GM21737 (cell line): ENCODE results near the gene HS6ST2.
"Not testable (repeated sequence)": the region's sequence is repeated elsewhere in the genome, so short reads cannot be mapped to it uniquely, and the experiment has no call there.

Experiments used
- ATAC-seq: cut with Tn5 transposase; IDR thresholded peaks from one replicate; pipeline ENCODE4 v1.9.1; 2021; ENCODE audit warnings: mild to moderate bottlenecking, moderate library complexity; ENCODE audit not compliant: unreplicated experiment

HS6ST2 gene

DNA sequence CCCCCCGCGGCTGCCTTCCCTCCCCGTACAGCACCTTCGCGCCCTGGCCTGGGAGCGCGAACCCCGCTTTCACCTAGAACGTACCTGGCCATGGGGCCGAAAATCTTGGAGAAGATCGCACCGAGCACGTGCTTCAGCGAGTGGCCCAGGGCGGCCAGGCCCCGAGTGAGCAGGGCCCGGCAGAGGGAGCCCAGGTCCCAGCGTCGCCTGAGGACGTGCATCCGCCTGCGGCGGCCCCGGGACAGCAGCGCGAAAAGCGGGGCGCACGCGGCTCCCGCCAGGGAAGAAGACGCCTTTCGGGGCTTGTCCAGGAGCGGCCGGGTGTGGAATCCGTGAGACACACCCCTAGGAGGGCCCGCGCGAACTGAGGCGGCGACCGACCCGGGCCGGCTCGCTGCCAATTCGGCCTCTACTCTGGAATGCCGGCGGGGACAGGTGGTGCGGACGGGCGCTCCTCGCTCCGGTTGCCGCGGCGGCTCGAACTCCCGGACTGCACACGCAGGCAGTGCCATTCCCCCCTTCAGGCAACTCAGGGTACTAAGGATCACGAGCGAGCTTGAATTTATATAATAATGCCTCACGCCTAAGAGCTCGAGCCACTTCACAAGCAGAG, at the start of gene HS6ST2:
Gene HS6ST2, minus strand, starts transcription at position 539 of the 613 bp plus-strand sequence.
- no peak for ATAC-seq

DNA sequence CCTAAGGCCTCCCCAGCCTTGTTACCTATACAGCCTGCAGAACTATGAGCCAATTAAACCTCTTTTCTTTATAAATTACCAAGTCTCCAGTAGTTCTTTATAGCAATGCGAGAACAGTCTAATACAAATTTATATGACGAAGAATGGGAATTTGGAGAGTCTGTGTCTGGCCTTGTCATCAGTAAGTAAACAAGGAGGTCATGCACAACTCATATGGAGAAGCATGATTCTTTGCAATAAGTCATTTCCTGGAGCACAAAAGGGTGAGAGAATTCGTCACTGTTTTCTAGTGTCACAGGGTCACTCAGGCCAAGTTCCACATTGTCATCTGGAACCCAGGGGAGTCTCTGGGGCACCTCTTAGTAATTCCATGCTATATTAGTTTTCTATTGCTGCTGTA, 49.0 kb upstream of the HS6ST2 start:
- ATAC-seq = no peak

- no peak for ATAC-seq
Observed at GRCh38 chrX:133005616-133006015, 47.2 kb upstream of the HS6ST2 start.

DNA sequence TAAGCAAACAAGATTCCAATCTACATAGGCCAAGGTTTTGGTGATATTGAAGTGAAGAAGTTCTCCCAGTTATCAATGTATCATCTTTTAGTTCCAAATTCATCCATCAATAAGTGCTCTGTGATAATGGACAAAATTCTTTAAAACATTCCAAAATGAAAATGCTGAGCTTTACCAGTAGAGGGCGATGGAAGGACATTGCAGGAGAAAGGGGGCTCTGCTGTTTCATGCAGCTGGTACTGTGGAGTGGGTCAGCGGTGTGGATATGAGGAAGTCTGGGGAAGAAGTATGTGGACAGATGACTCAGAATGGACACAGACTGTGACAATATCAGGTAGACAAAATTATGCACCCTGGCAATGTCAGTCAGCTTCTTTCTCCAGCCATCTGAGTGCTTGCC, 46.6 kb upstream of the HS6ST2 start:
- ATAC-seq = no peak

- ATAC-seq = no peak
Observed at GRCh38 chrX:132999209-132999608, 40.8 kb upstream of the HS6ST2 start.

- no peak for ATAC-seq
Observed at GRCh38 chrX:132990835-132991234, 32.4 kb upstream of the HS6ST2 start.

DNA sequence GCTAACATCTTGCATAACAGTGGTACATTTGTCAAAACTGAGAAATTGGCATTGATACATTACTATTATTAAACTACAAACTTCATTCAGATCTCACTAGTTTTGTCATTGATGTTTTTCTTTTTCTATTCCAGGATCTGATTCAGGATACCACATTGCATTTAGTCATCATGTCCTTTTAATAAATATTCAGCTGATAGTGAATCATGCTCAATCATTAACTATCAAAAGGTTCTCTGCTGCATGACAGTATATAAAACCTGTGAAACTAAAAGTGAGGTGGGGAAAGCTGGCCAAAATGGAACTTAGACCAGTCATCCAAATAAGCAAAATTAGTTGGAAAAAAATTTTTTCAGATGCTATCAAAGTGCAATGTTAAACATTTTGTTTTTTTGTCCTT, 28.1 kb upstream of the HS6ST2 start:
- no peak for ATAC-seq

GRCh38 chrX:132984058-132984650, 25.7 kb upstream of the HS6ST2 start:
- ATAC-seq = no peak

DNA sequence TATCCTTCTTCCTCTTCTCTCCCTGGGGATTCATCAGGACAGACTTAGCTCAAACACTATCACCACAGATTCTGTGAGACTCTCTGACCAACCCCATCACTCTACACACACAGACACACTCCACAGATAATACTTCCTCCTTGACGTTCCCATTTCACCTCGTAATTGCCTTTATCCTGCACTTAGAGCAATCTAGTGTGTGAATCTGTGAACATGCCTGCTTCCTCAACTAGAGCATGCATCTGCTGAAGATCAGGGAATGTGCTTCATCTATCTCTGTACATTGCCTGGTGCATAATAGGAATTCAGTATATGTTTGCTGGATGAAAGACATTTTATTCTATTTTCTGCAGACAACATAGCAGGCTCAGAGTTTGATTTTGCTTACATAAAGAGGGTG, 25.1 kb upstream of the HS6ST2 start:
- ATAC-seq = no peak

- not testable (repeated sequence) for ATAC-seq
Observed at GRCh38 chrX:132980035-132980434, 21.6 kb upstream of the HS6ST2 start.

- ATAC-seq = no peak
Observed at GRCh38 chrX:132968296-132968949, 10.0 kb upstream of the HS6ST2 start.

DNA sequence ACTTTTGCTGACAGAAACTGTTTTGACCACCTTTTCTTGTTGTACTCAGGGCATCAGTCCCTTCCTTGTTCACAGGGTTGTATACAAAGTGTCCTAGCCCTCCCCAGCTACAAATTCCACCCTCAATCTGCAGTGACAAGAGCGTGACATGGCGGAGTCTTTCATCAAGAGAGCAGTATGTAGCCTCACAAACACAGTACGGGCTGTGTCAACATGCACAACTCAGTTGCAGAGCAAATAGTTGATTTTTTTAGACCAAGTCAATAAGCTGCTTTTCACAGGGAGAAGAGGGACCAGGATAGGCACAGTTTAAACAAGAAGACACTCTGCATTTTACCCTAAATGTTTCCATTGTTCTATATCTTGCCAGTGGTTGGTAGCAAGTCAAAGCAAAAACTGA, 8.6 kb upstream of the HS6ST2 start:
- ATAC-seq = no peak

DNA sequence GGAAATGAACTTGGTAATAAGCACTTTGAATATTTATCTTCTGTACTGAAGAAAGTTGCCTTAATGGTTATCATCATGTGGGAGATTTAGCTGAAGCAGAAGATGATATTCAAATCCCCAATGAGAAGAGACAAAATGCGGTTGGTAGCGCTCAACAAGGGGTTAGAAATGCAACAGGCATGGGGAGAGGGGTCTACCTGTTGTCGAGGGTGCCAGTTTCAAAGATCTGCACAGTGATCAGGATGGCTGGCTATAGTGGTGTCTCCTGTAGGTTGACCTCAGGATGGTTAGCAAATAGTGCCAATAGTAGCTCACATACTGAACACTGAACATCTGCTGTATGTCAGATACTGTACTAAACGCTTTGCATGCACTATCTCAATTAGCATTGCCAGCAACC, 7.0 kb upstream of the HS6ST2 start:
- ATAC-seq = no peak

DNA sequence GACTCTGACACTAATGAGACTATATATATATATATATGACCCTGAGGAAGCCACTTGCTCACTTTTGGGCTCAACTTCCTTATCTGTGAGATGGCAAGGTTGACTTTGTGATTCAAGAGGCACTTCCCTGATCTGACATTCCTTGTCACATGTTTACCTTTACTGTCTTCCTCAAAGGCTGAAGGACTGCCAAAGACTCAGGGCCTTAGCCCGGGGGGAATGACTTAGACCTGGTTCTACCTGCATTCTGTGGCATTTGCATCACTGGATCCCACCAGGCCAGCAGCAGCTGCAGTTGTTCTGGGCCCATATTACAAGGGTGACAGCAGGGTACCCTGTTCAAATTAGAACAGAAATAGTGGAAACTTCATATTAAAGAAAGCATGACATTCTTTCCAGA, 3.1 kb upstream of the HS6ST2 start:
- ATAC-seq = no peak

- ATAC-seq = no peak
Observed at GRCh38 chrX:132957211-132958090, 978 bp downstream of the HS6ST2 start.

DNA sequence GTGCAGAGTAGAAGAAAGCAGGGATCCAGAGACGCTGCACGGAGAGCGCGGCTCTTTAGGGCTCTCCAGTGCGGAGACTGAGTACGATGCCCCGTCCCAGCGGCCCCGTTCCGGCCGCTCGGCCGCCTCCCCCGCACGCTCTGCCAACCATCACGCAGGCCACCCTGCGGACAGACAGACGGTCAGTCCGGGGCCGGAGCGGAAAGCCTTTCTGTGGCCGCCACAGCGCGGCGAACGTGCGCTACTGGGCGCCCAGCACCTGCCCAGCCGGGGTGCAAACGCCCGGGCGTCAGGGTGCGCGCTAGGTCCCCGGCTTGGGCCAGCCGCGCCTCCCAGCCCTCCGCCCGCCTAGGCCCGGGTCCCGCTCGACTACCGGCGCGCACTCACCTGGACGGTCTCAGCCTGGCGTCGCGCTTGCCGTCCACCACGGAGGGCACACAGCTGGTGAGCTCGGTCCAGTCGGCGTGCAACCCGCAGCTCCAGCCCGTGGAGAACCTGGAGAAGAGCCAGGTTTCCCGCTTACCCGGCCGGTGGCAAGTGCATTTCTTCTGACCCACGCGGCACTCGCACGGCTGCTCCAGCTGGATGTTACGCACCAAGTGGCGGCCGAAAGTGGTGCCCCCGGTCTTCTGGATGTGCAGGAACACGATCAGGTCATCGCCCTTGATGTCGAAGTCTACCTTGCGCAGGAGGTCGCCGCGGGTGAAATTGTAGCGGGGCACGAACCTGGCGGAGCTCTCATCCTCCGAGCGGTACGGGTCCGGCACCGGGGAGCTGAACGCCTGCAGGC, 1.8 kb downstream of the HS6ST2 start:
- ATAC-seq = no peak

DNA sequence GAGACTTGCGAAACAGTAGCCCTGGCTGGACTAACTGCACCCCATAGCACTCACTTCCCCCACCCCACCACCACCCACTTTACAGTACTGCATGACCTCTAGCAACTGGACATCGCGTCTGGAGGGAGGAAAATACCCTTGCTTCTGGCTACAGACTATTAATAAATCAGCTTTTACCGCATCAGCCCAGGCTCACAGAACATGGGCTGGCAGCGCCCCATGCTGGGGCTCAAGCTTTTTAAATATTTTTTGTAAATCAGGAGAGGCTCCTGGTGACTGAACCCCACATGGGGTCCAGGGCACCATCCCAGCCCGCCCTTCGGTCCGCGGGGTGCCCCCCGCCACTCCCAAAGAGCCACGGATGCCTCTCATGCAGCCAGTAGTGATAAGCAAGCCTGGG, 2.7 kb downstream of the HS6ST2 start:
- no peak for ATAC-seq

DNA sequence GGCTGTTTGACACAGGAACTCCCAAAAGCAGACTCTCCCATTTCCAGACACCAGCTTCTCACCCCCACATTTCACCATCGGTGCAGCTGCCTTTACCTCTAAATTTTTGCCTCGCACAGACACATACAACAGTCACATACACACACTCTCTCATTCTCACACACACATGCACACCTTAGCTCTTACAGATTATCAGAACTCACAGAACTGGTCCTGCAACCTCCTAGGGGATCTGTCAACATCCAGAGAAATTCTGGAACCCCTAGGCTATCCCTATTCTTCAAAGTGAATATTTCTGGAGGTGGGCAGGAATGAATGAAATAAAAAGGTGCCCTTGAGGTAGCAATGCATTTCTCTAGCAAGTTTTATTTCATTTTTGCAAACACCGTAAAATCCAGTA, 4.1 kb downstream of the HS6ST2 start:
- no peak for ATAC-seq

DNA sequence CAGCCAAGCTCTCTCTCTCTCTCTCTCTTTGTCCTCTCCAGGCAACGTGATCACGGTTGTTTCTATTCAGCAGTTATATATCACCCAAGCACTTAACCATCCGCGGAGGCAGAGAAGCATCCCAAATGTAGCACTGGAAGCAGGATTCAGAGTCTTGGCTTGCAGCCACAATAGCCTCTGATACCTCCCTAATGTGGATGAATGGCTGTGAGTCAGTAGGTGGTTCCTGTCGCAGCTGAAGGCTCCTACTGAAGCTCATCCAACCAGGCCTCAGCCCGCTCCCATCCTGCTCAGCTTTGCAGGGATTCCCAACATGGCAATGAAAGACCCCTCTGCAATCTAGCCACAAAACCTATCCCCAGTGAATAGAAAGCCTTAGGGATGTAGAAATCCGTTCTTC, 5.1 kb downstream of the HS6ST2 start:
- ATAC-seq = no peak

- ATAC-seq = no peak
Observed at GRCh38 chrX:132948648-132949260, 9.7 kb downstream of the HS6ST2 start.
